ENCODE results near the gene POLDIP3.
A peak's percentile ranks its signal among the peaks of the same experiment; 100 is the strongest.

DNA sequence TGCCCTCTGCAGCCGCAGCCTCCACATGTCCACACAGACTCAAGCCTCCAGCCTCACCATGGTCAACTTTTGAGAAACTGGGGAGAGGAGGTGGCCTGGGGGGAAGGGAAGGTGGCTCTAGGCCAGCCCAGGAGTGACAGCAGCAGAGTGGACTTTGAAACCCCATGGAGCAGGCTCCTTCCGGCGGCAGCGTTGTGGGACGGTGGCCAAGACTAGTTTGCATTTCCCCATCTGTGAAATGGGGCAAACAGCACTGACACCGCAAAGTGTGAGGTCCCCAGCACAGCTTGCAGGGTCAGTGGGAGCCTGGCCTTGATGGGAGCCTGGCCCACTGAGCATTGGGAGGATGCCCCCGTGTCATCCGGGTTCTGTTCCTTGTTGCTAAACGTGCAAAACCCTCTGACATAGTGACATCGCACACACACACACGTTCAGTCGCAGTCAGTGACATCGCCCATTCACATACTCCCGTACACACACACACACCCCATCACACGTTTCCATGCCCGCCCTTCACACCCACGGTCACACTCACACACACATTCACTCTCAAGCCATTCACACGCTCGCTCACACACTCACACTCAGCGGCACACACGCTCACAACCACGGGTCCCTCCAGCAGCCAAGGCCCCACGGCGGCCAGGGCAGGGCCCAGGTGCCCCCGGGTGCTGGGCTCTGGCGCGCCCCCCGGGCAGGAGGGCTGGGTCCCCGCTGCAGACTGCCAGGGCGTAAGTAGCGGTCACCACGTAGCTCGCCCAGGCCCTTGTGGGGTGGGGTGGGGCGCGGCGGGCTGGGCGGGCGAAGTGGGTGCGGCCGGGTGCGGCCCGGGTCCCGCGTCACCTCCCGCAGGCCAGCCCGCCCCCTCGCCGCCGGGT, 33.9 kb upstream of the POLDIP3 start:
- TF ChIP-seq POLR2A (IDR thresholded peaks at IDR 0.05; ENCODE audit: low read depth, low read length), result 0 out of 2 replicates have a peak, but pooled peaks have one; percentile 28
- TF ChIP-seq POLR2AphosphoS5 (IDR thresholded peaks at IDR 0.05; ENCODE audit: low read depth, low read length), result no peak; the same call in 1 of the 2 replicates
- no peak for TF ChIP-seq TAF1 (IDR thresholded peaks at IDR 0.05; ENCODE audit: low read depth, low read length)
- no peak for TF ChIP-seq SPI1 (IDR thresholded peaks at IDR 0.05; ENCODE audit: low read depth, low read length)
- no peak for TF ChIP-seq PAX5 (IDR thresholded peaks at IDR 0.05; ENCODE audit: insufficient read depth, low read length, severe bottlenecking)

Measured in GM12891 (cell line).